Measurements from ENCODE around the gene AP5S1.
A peak's percentile ranks its signal among the peaks of the same experiment; 100 is the strongest.

The AP5S1 gene

DNA sequence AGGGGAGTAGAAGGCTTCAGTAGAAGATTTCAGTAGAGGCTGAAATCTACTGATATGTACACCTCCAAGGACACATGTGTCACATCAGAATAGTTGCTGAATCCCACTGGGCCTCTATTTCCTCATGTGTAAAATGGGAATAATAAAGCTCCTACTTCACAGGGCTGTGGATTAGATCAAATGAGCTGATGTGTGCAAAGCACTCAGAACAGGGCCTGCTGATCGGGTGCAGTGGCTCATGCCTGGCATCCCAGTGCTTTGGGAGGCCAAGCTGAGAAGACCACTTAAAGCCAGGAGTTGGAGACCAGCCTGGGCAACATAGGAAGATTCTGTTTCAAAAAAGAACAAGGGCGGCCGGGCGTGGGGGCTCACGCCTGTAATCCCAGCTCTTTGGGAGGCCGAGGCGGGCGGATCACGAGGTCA is 8.1 kb upstream of the AP5S1 start:
- H3K36me3 ChIP-seq (ENCODE audit: control insufficient read depth in 1 of 2, insufficient read depth in 2 of 2, low read length in 2 of 2): no peaks in the 10 kb centered on the region
- H3K4me1 ChIP-seq (ENCODE audit: control insufficient read depth in 1 of 2, insufficient read depth in 2 of 2, low read length in 2 of 2): peaks cover 46 to 49% of the 10 kb centered on the region in 2 donors
- peak overlapping the region; percentile 74 for H3K27ac ChIP-seq (ENCODE audit: low read depth, low read length)
- H3K9ac ChIP-seq (ENCODE audit: low read depth in 1 of 2, low read length in 2 of 2): peak overlapping the region; percentile 50 to 54
- H3K9me3 ChIP-seq (ENCODE audit: control insufficient read depth in 1 of 2, low read length in 2 of 2): no peaks in the 10 kb centered on the region
- H3K27me3 ChIP-seq (ENCODE audit: control insufficient read depth in 1 of 2, insufficient read depth in 2 of 2, low read length in 2 of 2): no peaks in the 10 kb centered on the region
- H3K4me3 ChIP-seq (ENCODE audit: low read depth in 1 of 2, low read length in 2 of 2): peak overlapping the region in 1 of 2 donors; percentile 63

DNA sequence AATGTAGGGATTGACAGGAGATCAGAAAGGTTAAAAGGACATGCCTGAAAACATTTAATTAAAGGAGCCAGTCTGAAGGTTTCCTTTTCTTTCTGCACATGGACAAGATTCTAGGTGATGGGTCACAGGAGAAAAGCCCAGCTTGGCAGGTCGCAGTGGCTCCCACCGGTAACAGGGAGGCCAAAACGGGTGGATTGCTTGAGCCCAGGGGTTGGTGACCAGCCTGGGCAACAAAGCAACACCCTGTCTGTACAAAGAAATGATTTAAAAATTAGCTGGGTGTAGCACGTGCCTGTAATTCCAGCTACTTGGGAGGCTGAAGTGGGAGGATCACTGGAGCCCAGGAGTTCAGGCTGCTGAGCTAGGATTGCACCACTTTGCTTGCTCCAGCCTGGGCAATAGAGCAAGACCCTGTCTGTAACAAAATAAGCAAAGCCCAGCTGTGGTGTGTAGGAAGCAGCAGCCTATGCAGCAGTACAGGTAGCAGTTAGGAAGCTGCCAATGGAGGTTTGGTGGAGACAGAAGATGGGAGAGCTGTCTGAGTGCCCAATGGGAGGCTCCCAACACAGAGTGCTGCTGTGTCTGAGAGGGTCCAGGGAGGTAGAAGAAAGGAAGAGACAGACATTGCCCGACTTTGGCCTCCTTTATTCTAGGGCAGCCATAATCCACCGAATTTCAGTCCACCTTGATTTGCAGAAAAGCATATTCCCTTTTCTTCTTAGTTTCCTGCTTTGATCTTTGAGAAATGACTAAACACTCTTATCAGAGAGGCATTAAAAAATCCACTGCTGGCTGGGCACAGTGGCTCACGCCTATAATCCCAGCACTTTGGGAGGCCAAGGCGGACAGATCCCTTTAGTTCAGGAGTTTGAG is 7.1 kb upstream of the AP5S1 start:
- H3K9me3 ChIP-seq (ENCODE audit: control insufficient read depth in 1 of 2, low read length in 2 of 2): no peaks in the 10 kb centered on the region
- no peaks in the 10 kb centered on the region for H3K27me3 ChIP-seq (ENCODE audit: control insufficient read depth in 1 of 2, insufficient read depth in 2 of 2, low read length in 2 of 2)
- no peak overlapping the region for H3K27ac ChIP-seq (ENCODE audit: low read depth, low read length)
- H3K4me3 ChIP-seq (ENCODE audit: low read depth in 1 of 2, low read length in 2 of 2): no peak overlapping the region
- peaks cover 40 to 43% of the 10 kb centered on the region in 2 donors for H3K4me1 ChIP-seq (ENCODE audit: control insufficient read depth in 1 of 2, insufficient read depth in 2 of 2, low read length in 2 of 2)
- no peak overlapping the region for H3K9ac ChIP-seq (ENCODE audit: low read depth in 1 of 2, low read length in 2 of 2)
- no peaks in the 10 kb centered on the region for H3K36me3 ChIP-seq (ENCODE audit: control insufficient read depth in 1 of 2, insufficient read depth in 2 of 2, low read length in 2 of 2)

DNA sequence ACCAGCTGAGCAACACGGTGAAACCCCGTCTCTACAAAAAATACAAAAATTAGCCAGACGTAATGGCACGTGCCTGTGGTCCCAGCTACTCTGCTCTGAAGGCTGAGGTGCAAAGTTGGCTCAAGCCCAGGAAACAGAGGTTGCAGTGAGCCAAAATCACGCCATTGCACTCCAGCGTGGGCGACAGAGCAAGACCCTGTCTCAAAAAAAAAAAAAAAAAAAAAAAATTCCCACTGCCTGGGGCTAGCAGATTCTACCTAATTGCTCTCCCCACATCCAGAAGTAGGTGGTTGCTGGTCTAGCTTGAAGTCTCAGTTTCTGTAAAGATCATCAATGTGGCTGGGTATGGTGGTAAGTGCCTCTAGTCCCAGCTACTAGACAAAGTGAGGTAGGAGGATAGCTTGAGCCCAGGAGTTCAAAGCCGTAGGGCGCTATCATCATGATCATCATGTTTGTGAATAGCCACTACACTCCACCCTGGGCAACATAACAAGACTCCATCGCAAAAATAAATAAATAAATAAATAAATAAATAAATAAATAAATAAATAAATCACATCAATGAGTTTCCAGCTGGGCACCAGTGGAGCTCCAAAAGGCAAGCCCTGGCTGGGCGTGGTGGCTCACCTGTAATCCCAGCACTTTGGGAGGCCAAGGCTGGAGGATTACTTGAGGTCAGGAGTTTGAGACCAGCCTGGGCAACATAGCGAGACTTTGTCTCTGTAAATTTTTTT is 6.3 kb upstream of the AP5S1 start:
- Histone ChIP-seq H3K9me3 (ENCODE audit: control insufficient read depth in 1 of 2, low read length in 2 of 2) (no peaks in the 10 kb centered on the region), H3K4me3 (ENCODE audit: low read depth in 1 of 2, low read length in 2 of 2) (no peak overlapping the region), H3K27me3 (ENCODE audit: control insufficient read depth in 1 of 2, insufficient read depth in 2 of 2, low read length in 2 of 2) (no peaks in the 10 kb centered on the region), H3K36me3 (ENCODE audit: control insufficient read depth in 1 of 2, insufficient read depth in 2 of 2, low read length in 2 of 2) (no peaks in the 10 kb centered on the region), H3K4me1 (ENCODE audit: control insufficient read depth in 1 of 2, insufficient read depth in 2 of 2, low read length in 2 of 2) (peaks cover 44 to 45% of the 10 kb centered on the region in 2 donors), H3K27ac (ENCODE audit: low read depth, low read length) (no peak overlapping the region), H3K9ac (ENCODE audit: low read depth in 1 of 2, low read length in 2 of 2) (no peak overlapping the region)

DNA sequence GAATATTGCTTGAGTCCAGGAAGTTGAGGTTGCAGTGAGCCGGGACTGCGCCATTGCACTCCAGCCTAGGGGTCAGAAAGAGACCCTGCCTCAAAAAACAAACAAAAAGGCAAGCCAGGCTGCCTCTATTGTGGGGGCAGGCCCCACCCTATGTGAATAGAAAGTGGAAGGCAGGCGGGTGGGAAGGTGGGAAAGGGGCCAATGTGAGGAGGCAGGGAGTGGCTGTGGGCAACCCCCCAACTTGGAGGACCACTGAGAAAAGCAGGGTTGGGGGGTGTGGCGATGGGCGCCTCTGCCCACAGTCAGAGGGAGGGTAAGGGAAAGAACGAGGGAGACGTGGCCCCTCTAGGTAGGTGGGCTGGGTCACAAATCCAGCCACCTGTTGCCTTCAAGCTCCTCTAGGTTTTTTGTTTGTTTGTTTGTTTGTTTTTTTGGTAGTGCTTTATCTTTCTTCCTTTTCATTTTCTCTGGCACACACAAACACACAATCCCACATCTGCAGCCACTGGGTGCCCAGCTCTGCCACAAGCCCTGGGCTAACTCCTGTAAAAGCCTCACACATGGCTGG is 5.3 kb upstream of the AP5S1 start:
- Histone ChIP-seq H3K9me3 (ENCODE audit: control insufficient read depth in 1 of 2, low read length in 2 of 2) (no peaks in the 10 kb centered on the region), H3K36me3 (ENCODE audit: control insufficient read depth in 1 of 2, insufficient read depth in 2 of 2, low read length in 2 of 2) (no peaks in the 10 kb centered on the region), H3K4me3 (ENCODE audit: low read depth in 1 of 2, low read length in 2 of 2) (no peak overlapping the region), H3K27ac (ENCODE audit: low read depth, low read length) (no peak overlapping the region), H3K27me3 (ENCODE audit: control insufficient read depth in 1 of 2, insufficient read depth in 2 of 2, low read length in 2 of 2) (no peaks in the 10 kb centered on the region), H3K9ac (ENCODE audit: low read depth in 1 of 2, low read length in 2 of 2) (no peak overlapping the region), H3K4me1 (ENCODE audit: control insufficient read depth in 1 of 2, insufficient read depth in 2 of 2, low read length in 2 of 2) (peaks cover 52 to 54% of the 10 kb centered on the region in 2 donors)

DNA sequence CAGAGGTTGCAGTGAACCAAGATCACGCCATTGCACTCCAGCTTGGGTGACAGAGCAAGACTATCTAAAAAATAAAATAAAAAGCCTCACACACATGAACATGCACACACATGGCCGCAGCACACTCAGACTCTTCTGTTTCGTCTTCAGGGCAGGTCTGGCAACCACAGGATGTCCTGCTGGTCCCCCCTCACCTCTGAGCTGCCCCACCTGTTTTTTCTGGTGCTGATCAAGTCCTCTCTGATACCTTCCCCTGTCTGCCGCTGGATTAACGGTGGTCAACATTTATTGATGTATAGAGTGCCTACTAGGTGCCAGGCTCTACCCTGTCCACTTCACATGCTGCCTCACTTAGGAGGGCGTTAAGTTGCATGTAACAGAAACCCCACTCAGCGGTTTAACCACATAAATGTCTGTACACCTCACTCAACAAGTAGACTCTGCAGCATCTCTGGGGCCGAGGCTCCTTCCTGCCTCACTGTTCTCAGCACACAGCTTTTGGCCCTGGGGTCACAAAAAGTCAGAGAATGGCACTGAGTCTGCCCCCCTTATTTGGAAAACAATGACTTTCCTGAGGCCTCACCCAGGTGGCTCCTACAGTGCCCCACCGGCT is 4.5 kb upstream of the AP5S1 start:
- no peak overlapping the region for H3K27ac ChIP-seq (ENCODE audit: low read depth, low read length)
- no peaks in the 10 kb centered on the region for H3K9me3 ChIP-seq (ENCODE audit: control insufficient read depth in 1 of 2, low read length in 2 of 2)
- no peak overlapping the region for H3K9ac ChIP-seq (ENCODE audit: low read depth in 1 of 2, low read length in 2 of 2)
- no peak overlapping the region for H3K4me3 ChIP-seq (ENCODE audit: low read depth in 1 of 2, low read length in 2 of 2)
- peaks cover 47 to 49% of the 10 kb centered on the region in 2 donors for H3K4me1 ChIP-seq (ENCODE audit: control insufficient read depth in 1 of 2, insufficient read depth in 2 of 2, low read length in 2 of 2)
- no peaks in the 10 kb centered on the region for H3K27me3 ChIP-seq (ENCODE audit: control insufficient read depth in 1 of 2, insufficient read depth in 2 of 2, low read length in 2 of 2)
- H3K36me3 ChIP-seq (ENCODE audit: control insufficient read depth in 1 of 2, insufficient read depth in 2 of 2, low read length in 2 of 2): no peaks in the 10 kb centered on the region

DNA sequence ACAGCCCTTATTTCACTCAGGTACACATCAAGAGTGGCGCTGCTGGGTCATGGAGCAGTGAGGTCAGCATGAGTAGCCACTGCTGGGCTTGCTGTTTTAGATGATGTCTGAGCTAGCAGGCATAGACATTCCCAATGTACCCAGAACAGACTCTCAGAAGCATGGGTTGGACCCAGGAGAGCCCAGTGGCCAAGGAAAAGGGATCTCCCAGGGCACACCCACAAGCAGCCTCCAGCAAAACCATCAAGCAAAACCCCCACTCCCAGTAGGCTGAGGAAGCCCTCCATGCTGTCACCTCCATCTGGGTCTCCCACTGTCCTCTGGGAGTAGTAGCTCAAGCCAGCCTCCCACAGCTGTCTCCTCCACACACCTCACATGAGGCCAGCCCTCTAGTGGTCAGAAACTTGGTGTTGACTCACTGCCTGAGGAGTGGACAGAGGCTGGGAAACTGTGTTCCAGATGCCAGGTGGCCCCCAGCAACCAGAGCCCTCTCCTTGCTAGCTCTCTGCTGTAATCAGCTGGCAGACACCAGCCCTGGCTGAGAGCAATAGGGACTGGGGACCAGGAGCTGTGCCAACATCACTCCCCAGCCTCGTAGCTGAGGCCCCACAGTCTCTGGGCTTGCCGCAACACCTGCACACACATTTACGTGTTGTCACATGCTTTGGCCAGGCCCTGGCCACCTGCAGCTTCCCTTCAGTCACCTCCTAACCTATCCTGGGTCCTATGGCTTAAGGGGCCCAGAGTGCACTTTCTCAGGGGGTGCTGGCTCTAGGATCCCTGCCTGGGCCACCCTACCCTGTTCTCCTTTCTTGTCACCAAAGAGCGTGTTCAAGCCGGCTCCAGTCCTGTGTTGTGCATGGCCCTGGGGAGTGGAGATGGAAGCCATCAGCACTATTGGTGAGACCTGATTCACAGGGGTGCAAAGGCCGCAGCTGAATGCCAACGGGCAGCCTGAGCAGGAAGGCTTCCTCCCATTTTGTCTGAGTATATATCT is 1.9 kb upstream of the AP5S1 start:
- Histone ChIP-seq H3K27ac (ENCODE audit: low read depth, low read length) (peak overlapping the region; percentile 34), H3K9me3 (ENCODE audit: control insufficient read depth in 1 of 2, low read length in 2 of 2) (no peaks in the 10 kb centered on the region), H3K36me3 (ENCODE audit: control insufficient read depth in 1 of 2, insufficient read depth in 2 of 2, low read length in 2 of 2) (peaks cover 11 to 12% of the 10 kb centered on the region in 2 donors), H3K27me3 (ENCODE audit: control insufficient read depth in 1 of 2, insufficient read depth in 2 of 2, low read length in 2 of 2) (no peaks in the 10 kb centered on the region), H3K9ac (ENCODE audit: low read depth in 1 of 2, low read length in 2 of 2) (peak overlapping the region; percentile 4 to 49), H3K4me1 (ENCODE audit: control insufficient read depth in 1 of 2, insufficient read depth in 2 of 2, low read length in 2 of 2) (peaks cover 34 to 36% of the 10 kb centered on the region in 2 donors), H3K4me3 (ENCODE audit: low read depth in 1 of 2, low read length in 2 of 2) (no peak overlapping the region)

DNA sequence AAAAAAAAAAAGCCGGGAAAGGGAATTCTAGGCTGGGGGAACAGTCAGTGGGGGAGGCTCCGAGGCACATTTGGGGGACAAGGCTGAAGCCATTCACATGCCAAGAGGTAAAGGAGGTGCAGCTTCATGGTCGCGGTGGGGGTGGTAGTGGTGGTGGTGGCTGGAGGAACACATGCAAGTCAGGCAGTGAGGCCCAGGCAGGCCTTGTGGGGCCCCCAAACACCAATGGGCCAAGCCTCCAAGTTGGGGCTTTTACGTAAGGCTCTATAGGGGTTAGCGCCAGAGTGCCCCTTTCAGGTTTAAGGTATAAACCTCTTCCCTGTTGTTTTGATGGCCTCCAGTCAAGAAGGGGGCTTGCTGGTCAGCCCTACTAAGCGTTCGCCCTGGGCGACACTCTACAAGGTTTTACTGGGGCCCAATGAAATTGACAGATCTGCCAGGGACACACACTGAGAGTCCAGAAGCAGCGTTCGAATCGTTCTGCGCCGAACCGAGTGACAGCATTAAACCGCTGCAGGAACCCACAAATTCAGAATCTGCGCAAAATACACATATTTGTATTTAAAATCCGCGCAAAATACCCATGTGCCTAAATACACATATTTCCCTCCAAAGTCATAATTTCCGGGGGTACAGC is 818 bp upstream of the AP5S1 start:
- peaks cover 17 to 23% of the 10 kb centered on the region in 2 donors for H3K36me3 ChIP-seq (ENCODE audit: control insufficient read depth in 1 of 2, insufficient read depth in 2 of 2, low read length in 2 of 2)
- H3K27ac ChIP-seq (ENCODE audit: low read depth, low read length): peak overlapping the region; percentile 100
- peaks cover 27 to 31% of the 10 kb centered on the region in 2 donors for H3K4me1 ChIP-seq (ENCODE audit: control insufficient read depth in 1 of 2, insufficient read depth in 2 of 2, low read length in 2 of 2)
- H3K9me3 ChIP-seq (ENCODE audit: control insufficient read depth in 1 of 2, low read length in 2 of 2): no peaks in the 10 kb centered on the region
- H3K27me3 ChIP-seq (ENCODE audit: control insufficient read depth in 1 of 2, insufficient read depth in 2 of 2, low read length in 2 of 2): no peaks in the 10 kb centered on the region
- peak overlapping the region; percentile 89 to 90 for H3K4me3 ChIP-seq (ENCODE audit: low read depth in 1 of 2, low read length in 2 of 2)
- H3K9ac ChIP-seq (ENCODE audit: low read depth in 1 of 2, low read length in 2 of 2): peak overlapping the region; percentile 86 to 91

DNA sequence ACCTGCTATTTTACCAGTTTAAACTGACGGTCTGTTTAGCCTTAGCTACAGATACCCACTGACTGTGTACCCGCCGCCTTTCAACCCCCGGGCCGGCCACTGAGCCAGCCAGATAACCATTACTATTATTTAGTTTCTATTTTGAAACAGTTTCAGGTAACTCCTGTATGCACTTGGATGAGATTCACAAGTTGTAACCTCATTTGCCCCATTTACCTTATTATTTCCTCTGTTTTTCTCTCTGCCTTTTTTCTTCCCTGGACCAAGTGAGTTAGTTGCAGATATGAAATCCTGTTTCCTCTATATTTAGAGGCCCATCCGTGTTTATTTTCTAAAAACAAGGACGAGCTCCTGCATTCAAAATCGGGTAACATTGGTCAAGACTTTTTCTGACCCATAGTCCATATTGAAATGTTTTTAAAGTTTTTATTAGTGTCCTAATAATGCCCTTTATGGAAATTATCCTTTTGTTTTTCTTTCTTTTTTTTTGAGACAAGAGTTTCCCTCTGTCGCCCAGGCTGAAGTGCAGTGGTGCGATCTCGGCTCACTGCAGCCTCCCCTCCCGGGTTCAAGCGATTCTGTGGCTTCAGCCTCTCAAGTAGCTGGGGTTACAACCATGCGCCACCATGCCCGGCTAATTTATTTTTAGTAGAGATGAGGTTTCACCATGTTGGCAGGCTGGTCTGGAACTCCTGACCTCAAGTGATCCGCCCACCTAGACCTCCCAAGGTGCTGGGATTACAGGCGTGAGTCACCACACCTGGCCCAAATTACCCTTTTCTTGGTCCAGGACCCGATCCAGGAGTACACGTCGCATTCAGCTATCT is 767 bp downstream of the AP5S1 start:
- Histone ChIP-seq H3K9ac (ENCODE audit: low read depth in 1 of 2, low read length in 2 of 2) (peak overlapping the region; percentile 86 to 91), H3K9me3 (ENCODE audit: control insufficient read depth in 1 of 2, low read length in 2 of 2) (no peaks in the 10 kb centered on the region), H3K4me1 (ENCODE audit: control insufficient read depth in 1 of 2, insufficient read depth in 2 of 2, low read length in 2 of 2) (peaks cover 27 to 31% of the 10 kb centered on the region in 2 donors), H3K4me3 (ENCODE audit: low read depth in 1 of 2, low read length in 2 of 2) (peak overlapping the region; percentile 89 to 90), H3K27ac (ENCODE audit: low read depth, low read length) (peak overlapping the region; percentile 100), H3K27me3 (ENCODE audit: control insufficient read depth in 1 of 2, insufficient read depth in 2 of 2, low read length in 2 of 2) (no peaks in the 10 kb centered on the region), H3K36me3 (ENCODE audit: control insufficient read depth in 1 of 2, insufficient read depth in 2 of 2, low read length in 2 of 2) (peaks cover 29 to 38% of the 10 kb centered on the region in 2 donors)
